RWPE1 (cell line): ENCODE measurements around the gene RNF4.

Experiments
- CTCF ChIA-PET: fragments of 350-600 bp; sonication (Branson Sonifier 250); formaldehyde crosslinking; extraction: SDS; loops from one replicate; lab custom pipeline; 2021; lab: Yijun Ruan, JAX
- POLR2A ChIA-PET: fragments of 400-600 bp; formaldehyde crosslinking; extraction: SDS; loops from one replicate; lab custom pipeline; 2020; ENCODE audit warnings: antibody characterized with exemption; ENCODE audit not compliant: low non-redundant PET; lab: Yijun Ruan, JAX
- DNase-seq: peaks from one replicate; pipeline ENCODE4 v3.0.0; 2012; ENCODE audit warnings: low spot score
- H3K27ac ChIP-seq: fragments of 450-650 bp; 2 replicates; pipeline ENCODE4 v1.5.1; 2017
- TF ChIP-seq, protein P1 (sequence below): fragments of 450-650 bp; conservative IDR thresholded peaks from 2 replicates; pipeline ENCODE4 v1.5.1; 2017; ENCODE audit warnings: low read depth, mild to moderate bottlenecking

The RNF4 gene

DNA sequence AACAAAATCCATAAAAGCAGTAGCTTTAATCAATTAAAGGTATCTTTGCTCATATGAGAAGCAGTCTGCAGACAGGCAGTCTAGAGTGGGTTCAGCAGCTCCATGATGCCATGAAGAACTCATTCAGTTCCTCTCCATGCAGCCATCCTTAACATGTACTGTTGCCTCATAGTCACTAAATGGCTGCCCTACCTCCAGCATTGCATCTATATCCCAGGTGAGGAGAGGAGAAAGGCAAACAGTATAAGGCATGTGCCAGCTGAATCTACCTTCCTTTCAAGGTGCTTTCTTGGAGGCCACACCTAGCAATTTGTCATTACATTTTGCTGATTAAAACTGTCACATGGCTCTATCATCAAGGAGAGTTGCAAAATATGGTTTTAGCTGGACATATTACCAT lies 36.9 kb upstream of the RNF4 start:
- TF ChIP-seq, protein P1, sequence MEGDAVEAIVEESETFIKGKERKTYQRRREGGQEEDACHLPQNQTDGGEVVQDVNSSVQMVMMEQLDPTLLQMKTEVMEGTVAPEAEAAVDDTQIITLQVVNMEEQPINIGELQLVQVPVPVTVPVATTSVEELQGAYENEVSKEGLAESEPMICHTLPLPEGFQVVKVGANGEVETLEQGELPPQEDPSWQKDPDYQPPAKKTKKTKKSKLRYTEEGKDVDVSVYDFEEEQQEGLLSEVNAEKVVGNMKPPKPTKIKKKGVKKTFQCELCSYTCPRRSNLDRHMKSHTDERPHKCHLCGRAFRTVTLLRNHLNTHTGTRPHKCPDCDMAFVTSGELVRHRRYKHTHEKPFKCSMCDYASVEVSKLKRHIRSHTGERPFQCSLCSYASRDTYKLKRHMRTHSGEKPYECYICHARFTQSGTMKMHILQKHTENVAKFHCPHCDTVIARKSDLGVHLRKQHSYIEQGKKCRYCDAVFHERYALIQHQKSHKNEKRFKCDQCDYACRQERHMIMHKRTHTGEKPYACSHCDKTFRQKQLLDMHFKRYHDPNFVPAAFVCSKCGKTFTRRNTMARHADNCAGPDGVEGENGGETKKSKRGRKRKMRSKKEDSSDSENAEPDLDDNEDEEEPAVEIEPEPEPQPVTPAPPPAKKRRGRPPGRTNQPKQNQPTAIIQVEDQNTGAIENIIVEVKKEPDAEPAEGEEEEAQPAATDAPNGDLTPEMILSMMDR, result no peak
- ChIA-PET CTCF (no interaction called here), POLR2A (no interaction called here)
- no peak for DNase-seq
- no peak overlapping the region for H3K27ac ChIP-seq

DNA sequence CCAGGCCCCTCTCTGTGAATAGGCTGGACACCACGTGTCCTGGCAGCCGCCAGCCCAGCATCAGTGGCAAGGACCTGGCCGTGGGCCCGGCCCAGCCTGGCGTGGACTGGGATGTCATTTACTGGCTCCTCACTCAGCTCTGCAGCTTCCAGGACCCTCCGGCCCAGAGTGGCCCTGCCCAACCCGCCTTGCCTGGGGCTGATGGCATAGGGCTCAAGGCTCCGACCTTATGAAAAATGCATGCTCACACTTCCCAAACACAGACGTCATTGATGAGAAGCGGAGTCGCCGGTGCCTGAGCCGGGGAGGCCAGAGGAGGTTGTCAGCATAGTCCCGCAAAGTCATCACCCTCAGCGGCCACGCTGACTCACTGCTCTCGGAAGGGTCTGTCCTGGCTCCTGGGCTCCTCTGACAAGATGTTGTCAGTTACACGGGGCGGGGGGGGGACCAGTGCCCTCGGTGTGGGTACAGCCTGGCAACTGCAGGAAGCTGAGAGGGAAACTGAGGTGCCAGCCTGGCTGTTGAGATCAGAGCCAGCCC lies 35.8 kb upstream of the RNF4 start:
- TF ChIP-seq, protein P1, result no peak
- H3K27ac ChIP-seq, result no peak overlapping the region
- POLR2A ChIA-PET, result no interaction called here
- DNase-seq, result no peak
- CTCF ChIA-PET, result interaction anchor here (1.1 kb wide), 1 partner anchor 9 kb away, joined by 5 read pairs; no protein-coding TSS in a partner anchor

- ChIA-PET POLR2A (interaction anchor here (0.5 kb wide), 1 partner anchor 73 kb away, joined by 4 read pairs; no protein-coding TSS in a partner anchor), CTCF (interaction anchor here (1.1 kb wide), 1 partner anchor 8 kb away, joined by 5 read pairs; no protein-coding TSS in a partner anchor)
- no peak overlapping the region for H3K27ac ChIP-seq
- DNase-seq, result no peak
- TF ChIP-seq, protein P1, result no peak
These were observed 35.1 kb upstream of the RNF4 start for GRCh38 chr4:2433609-2434350.

DNA sequence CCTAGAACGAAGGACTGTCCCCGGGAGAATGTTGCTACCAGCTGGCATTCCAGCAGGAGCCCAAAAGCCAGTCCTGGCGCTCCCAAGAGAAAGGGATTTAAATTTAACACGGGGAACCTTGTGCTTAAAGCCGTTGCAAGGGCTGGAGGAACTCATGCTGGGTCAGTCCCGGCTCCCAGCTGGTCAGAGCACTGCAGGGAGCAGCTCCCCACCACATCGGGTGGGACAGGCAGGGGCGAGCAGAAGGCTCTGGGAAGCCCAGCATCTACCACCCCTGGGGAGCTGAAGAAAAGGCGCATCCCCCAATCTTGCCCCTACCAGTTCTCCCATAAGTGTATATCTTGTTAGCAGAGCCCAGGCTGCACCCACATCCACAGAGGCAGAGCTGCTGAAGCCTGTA lies 34.5 kb upstream of the RNF4 start:
- no peak overlapping the region for H3K27ac ChIP-seq
- no peak for DNase-seq
- CTCF ChIA-PET, result interaction anchor here (1.1 kb wide), 1 partner anchor 7 kb away, joined by 5 read pairs; no protein-coding TSS in a partner anchor
- POLR2A ChIA-PET, result no interaction called here
- TF ChIP-seq, protein P1, result no peak

DNA sequence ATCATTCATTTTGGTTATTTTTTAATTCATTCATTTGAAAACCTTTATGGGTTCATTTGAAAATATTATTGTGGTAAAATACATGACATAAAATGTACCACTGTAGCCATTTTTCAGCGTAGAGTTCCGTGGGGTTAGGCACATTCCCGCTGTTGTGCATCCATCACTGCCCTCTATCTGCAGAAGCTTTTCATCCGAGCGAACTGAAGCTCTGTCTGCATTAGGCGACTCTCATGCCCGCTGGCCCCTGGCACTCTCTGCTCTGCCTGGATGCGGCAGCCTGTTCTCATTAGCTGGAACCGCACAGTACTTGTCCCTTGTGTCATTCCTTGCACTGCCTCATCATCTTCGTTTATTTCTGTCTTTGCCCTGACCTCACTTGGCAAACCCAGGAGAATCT lies 32.6 kb upstream of the RNF4 start:
- no peak for DNase-seq
- CTCF ChIA-PET, result interaction anchor here (0.7 kb wide), 1 partner anchor 573 kb away, joined by 3 read pairs; no protein-coding TSS in a partner anchor
- POLR2A ChIA-PET, result no interaction called here
- TF ChIP-seq, protein P1, result no peak
- H3K27ac ChIP-seq, result no peak overlapping the region

DNA sequence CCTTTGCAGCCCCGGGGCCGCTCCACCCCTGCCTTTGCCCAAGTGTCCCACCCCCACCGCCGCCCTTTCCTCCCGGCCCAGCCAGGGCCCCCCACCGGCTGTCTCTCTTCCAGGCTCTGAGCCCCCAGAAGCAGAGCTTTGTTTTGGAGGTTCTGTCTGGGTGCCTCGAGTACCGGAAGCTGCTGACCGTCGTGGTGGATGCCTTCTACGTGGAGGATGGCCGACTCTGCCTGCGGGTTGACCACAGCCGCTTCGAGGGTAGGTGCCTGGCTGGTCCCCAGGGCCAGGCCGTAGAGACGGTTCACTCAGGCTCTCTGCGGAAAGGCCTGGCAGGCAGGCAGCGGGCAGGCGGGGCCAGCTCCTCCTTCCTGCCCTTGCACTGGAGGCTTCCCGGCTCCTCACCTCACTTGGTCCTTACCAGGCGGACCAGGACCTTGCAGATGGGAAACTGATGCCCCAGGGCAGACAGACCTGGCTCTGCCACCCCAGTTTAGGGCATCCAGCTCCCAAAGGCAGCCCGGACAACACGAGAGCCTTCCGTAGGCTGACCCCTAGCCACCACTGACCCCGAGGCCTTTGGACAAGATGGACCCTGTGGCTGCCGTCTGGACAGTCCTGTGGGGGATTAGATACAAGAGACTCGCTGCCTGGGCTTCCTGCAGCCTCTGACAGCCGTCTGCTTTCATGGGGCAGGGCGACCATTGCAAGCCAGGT lies 32.0 kb upstream of the RNF4 start:
- TF ChIP-seq, protein P1, result no peak
- H3K27ac ChIP-seq, result no peak overlapping the region
- ChIA-PET CTCF (interaction anchor here (0.6 to 0.7 kb wide), 2 partner anchors 35 to 573 kb away, joined by 3 read pairs; no protein-coding TSS in a partner anchor), POLR2A (no interaction called here)
- DNase-seq, result no peak
